H1 (cell line): ENCODE results near the gene POPDC2. TPM values are rescaled to one million over a fixed set of nuclear protein-coding genes. Genes with fewer than 3 reads are reported as not detected.

Experiments
- CTCF ChIA-PET: fragments of 300-600 bp; sonication (Branson Sonifier 250); formaldehyde crosslinking; loops from one replicate; lab custom pipeline; 2021; ENCODE audit not compliant: partially characterized antibody; lab: Charles Lee
- POLR2A ChIA-PET: fragments of 300-600 bp; sonication (Branson Sonifier 250); formaldehyde crosslinking; loops from one replicate; lab custom pipeline; 2021; ENCODE audit warnings: inconsistent platforms; ENCODE audit not compliant: partially characterized antibody; lab: Charles Lee
- DNase-seq, 2 experiments: peaks; one replicate each; pipeline versions ENCODE4 v3.0.0 to v3.0.0-alpha.2; 2010 to 2022; ENCODE audit warnings: low spot score in 2 of 2, low read depth in 1 of 2, mixed read lengths in 1 of 2
- FAIRE-seq: peaks from 2 replicates; lab custom pipeline; 2011; peaks lifted over from hg19 to GRCh38; lab: Jason Lieb, UNC
- H2AFZ ChIP-seq: 2 replicates; pipeline ENCODE4 v1.8.1; 2012; ENCODE audit warnings: low read length, inconsistent platforms
- H2AK5ac ChIP-seq: 2 replicates; pipeline ENCODE4 v1.6.1; 2013; ENCODE audit warnings: low read depth, low read length
- H2BK120ac ChIP-seq: replicated peaks from 2 replicates; pipeline ENCODE3; 2013; ENCODE audit warnings: low read depth, low read length, inconsistent platforms
- H2BK12ac ChIP-seq: 2 replicates; pipeline ENCODE4 v1.6.1; 2013; ENCODE audit warnings: low read depth, low read length
- H2BK15ac ChIP-seq: 2 replicates; pipeline ENCODE4 v1.6.1; 2013; ENCODE audit warnings: low read length
- H2BK20ac ChIP-seq: 2 replicates; pipeline ENCODE4 v1.6.1; 2013; ENCODE audit warnings: low read length
- H2BK5ac ChIP-seq: 2 replicates; pipeline ENCODE4 v1.6.1; 2013; ENCODE audit warnings: low read depth, low read length
- H3K14ac ChIP-seq: 2 replicates; pipeline ENCODE4 v1.6.1; 2013; ENCODE audit warnings: inconsistent platforms; ENCODE audit not compliant: insufficient read length
- H3K18ac ChIP-seq: 2 replicates; pipeline ENCODE4 v1.6.1; 2013; ENCODE audit warnings: low read length; ENCODE audit errors: extremely low read depth
- H3K23ac ChIP-seq: 2 replicates; pipeline ENCODE4 v1.6.1; 2013; ENCODE audit warnings: inconsistent platforms; ENCODE audit not compliant: insufficient read length
- H3K23me2 ChIP-seq: 2 replicates; pipeline ENCODE4 v1.6.1; 2013; ENCODE audit warnings: low read depth, low read length
- H3K27ac ChIP-seq: 2 replicates; pipeline ENCODE4 v1.6.1; 2011; ENCODE audit warnings: low read depth, low read length, inconsistent platforms
- H3K27me3 ChIP-seq, 4 experiments: replicated peaks in 1 of 4; 1 replicate in 1 of 4; 2 replicates in 3 of 4; pipeline versions ENCODE4 v1.6.1 to v1.8.1; 2011 to 2013; ENCODE audit warnings: low read length in 3 of 4, mild to moderate bottlenecking in 3 of 4, inconsistent platforms in 2 of 4, mixed read lengths in 2 of 4, moderate library complexity in 1 of 4; ENCODE audit not compliant: control insufficient read depth in 3 of 4, insufficient read depth in 3 of 4; ENCODE audit errors: extremely low read depth in 1 of 4
- H3K36me3 ChIP-seq, 4 experiments: 2 replicates each; pipeline versions ENCODE4 v1.6.1 to v1.8.1; 2011 to 2013; ENCODE audit warnings: mild to moderate bottlenecking in 4 of 4, low read length in 3 of 4, moderate library complexity in 2 of 4, control low read depth in 1 of 4, inconsistent platforms in 1 of 4; ENCODE audit not compliant: insufficient read depth in 4 of 4, control insufficient read depth in 2 of 4
- H3K4ac ChIP-seq: replicated peaks from 2 replicates; pipeline ENCODE3; 2013; ENCODE audit warnings: low read length, low read depth, mixed read lengths, inconsistent platforms; ENCODE audit not compliant: insufficient read length
- H3K4me1 ChIP-seq, 4 experiments: replicated peaks in 1 of 4; 1 replicate in 1 of 4; 2 replicates in 3 of 4; pipeline versions ENCODE4 v1.6.1 to v1.8.1; 2011 to 2013; ENCODE audit warnings: low read length in 3 of 4, inconsistent platforms in 2 of 4, mixed read lengths in 1 of 4; ENCODE audit not compliant: insufficient read depth in 4 of 4, control insufficient read depth in 3 of 4
- H3K4me2 ChIP-seq, 2 experiments: 2 replicates each; pipeline versions ENCODE4 v1.6.1 to v1.8.1; 2011 to 2013; ENCODE audit warnings: low read depth in 2 of 2, low read length in 2 of 2, control low read depth in 1 of 2, inconsistent platforms in 1 of 2, mild to moderate bottlenecking in 1 of 2; ENCODE audit not compliant: insufficient read depth in 1 of 2
- H3K4me3 ChIP-seq, 4 experiments: fragments of 200-600, 300-600 bp in 1 of 4; sonication (generic), shearing (Covaris generic), sonication (Bioruptor Twin) in 1 of 4; 2 replicates each; pipeline versions ENCODE4 v1.5.1 to v1.8.1; 2011 to 2016; ENCODE audit warnings: low read length in 4 of 4, low read depth in 3 of 4, control low read depth in 2 of 4, inconsistent platforms in 2 of 4, mild to moderate bottlenecking in 2 of 4, mixed read lengths in 1 of 4, moderate library complexity in 1 of 4; ENCODE audit not compliant: insufficient read depth in 2 of 4; ENCODE audit errors: extremely low read depth in 1 of 4
- H3K56ac ChIP-seq: replicated peaks from 2 replicates; pipeline ENCODE3; 2013; ENCODE audit warnings: low read depth, mild to moderate bottlenecking, mixed read lengths, low read length, inconsistent platforms; ENCODE audit not compliant: insufficient read length
- H3K79me1 ChIP-seq: 2 replicates; pipeline ENCODE4 v1.6.1; 2013; ENCODE audit warnings: low read depth, low read length, control low read depth
- H3K79me2 ChIP-seq, 2 experiments: 2 replicates each; pipeline versions ENCODE4 v1.6.1 to v1.8.1; 2012 to 2013; ENCODE audit warnings: low read length in 2 of 2, mild to moderate bottlenecking in 2 of 2, inconsistent platforms in 1 of 2; ENCODE audit not compliant: insufficient read depth in 2 of 2, control insufficient read depth in 1 of 2
- H3K9ac ChIP-seq, 4 experiments: replicated peaks in 1 of 4; 1 replicate in 1 of 4; 2 replicates in 3 of 4; pipeline versions ENCODE4 v1.6.1 to v1.8.1; 2011 to 2013; ENCODE audit warnings: low read depth in 3 of 4, low read length in 3 of 4, control low read depth in 2 of 4, mild to moderate bottlenecking in 2 of 4, moderate library complexity in 2 of 4, inconsistent platforms in 1 of 4; ENCODE audit errors: extremely low read depth in 1 of 4
- H3K9me3 ChIP-seq, 2 experiments: 2 replicates each; pipeline versions ENCODE4 v1.6.1 to v1.8.1; 2012 to 2013; ENCODE audit warnings: mild to moderate bottlenecking in 2 of 2, moderate library complexity in 2 of 2, control low read depth in 1 of 2, inconsistent platforms in 1 of 2, low read depth in 1 of 2, low read length in 1 of 2, mixed read lengths in 1 of 2; ENCODE audit not compliant: insufficient read depth in 2 of 2
- H4K20me1 ChIP-seq, 2 experiments: replicated peaks in 1 of 2; 2 replicates each; pipeline versions ENCODE3 to v1.8.1; 2011 to 2013; ENCODE audit warnings: inconsistent platforms in 2 of 2, low read length in 2 of 2, mild to moderate bottlenecking in 1 of 2; ENCODE audit not compliant: insufficient read depth in 2 of 2, control insufficient read depth in 1 of 2
- H4K5ac ChIP-seq: 2 replicates; pipeline ENCODE4 v1.6.1; 2013; ENCODE audit warnings: low read length, low read depth, mixed read lengths, inconsistent platforms; ENCODE audit not compliant: insufficient read length
- H4K8ac ChIP-seq: 2 replicates; pipeline ENCODE4 v1.8.0; 2013; ENCODE audit warnings: mild to moderate bottlenecking, moderate library complexity, low read length, inconsistent platforms; ENCODE audit not compliant: insufficient read depth; ENCODE audit errors: extremely low read depth
- H4K91ac ChIP-seq: replicated peaks from 2 replicates; pipeline ENCODE3; 2013; ENCODE audit warnings: low read length, mixed read lengths, inconsistent platforms; ENCODE audit not compliant: insufficient read length
- RAD21 ChIP-seq, 2 experiments: IDR thresholded peaks in 1 of 2; conservative IDR thresholded peaks in 1 of 2; 2 replicates each; pipeline ENCODE4 v1.6.1; 2011; ENCODE audit warnings: low read depth in 2 of 2, low read length in 2 of 2, improper control_type of control experiment in 1 of 2, inconsistent platforms in 1 of 2, mild to moderate bottlenecking in 1 of 2, moderate library complexity in 1 of 2
- WGBS, 2 experiments: shearing (Covaris generic) in 1 of 2; methylation state at CpG; one replicate each; pipeline versions ENCODE4 v1.1.6 to v1.1.7; 2013 to 2015; ENCODE audit warnings: low lambda C conversion rate in 2 of 2, mixed read lengths in 2 of 2, inconsistent platforms in 1 of 2, low coverage in 1 of 2, missing lambda C conversion rate in 1 of 2; ENCODE audit not compliant: insufficient replicate concordance in 2 of 2, insufficient coverage in 1 of 2, insufficient read length in 1 of 2; ENCODE audit errors: extremely low coverage in 1 of 2, missing lambda C conversion rate in 1 of 2; 5-methylcytosine and 5-hydroxymethylcytosine counted together
- polyA plus RNA-seq, 7 experiments: library from polyadenylated mRNA; depleted of rRNA in 3 of 7; stranded (reverse) in 5 of 7; unstranded in 2 of 7; fragments of >200 nt in 5 of 7; fragments of 200-250 nt in 2 of 7; gene quantifications; 1 replicate in 5 of 7; 2 replicates in 1 of 7; 4 replicates in 1 of 7; pipeline versions ENCODE4 v1.2.1 to v1.2.3, GENCODE V29; 2011 to 2013; ENCODE audit warnings: missing spikeins in 2 of 7, mixed read lengths in 2 of 7
- total RNA-seq: library from RNA; stranded (reverse); fragmentation: NEBNext Ultra II Directional; extraction: Animal tissue kit (Norgen Biotek cat#: 25700); gene quantifications from 2 replicates; pipeline ENCODE4 v1.2.1, GENCODE V29; 2021

POPDC2 gene
- total and polyA plus RNA-seq, 2 of the 8 experiments (the other 6 are each of a cell fraction or from before 2014, with no cell fraction given) = 0.65 to 1.1 TPM

DNA sequence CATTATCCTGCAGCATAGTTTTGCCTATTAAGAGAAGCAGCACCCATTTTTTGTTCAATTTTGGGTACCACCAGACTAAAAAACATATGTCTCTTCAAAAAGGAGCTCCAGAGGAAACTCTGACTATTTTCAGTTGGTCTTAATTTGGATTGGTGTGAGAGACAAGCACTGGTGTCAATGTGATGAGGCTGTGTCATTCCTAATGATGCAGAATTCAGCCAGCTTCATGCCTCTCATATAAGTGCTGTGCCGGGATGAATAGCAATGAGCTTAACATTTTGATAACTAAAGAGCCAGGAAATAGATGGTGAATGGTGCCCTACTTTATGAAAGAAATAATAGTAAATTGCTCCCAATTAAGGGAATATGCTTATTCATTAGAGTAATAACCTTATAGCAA, 15.9 kb downstream of the POPDC2 start:
- Histone ChIP-seq H4K5ac (no peak overlapping the region), H3K27me3 (no peaks in the 10 kb centered on the region), H3K4ac (no peak overlapping the region), H2BK120ac (no peak overlapping the region), H3K18ac (no peak overlapping the region), H2BK15ac (no peak overlapping the region), H4K8ac (no peak overlapping the region), H2BK5ac (no peak overlapping the region), H3K14ac (no peak overlapping the region), H2BK12ac (no peak overlapping the region), H3K27ac (no peak overlapping the region), H2AFZ (no peak overlapping the region), H3K4me3 (no peak overlapping the region), H3K4me1 (peaks cover 0 to 7% (median 2%) of the 10 kb centered on the region in 4 experiments; a peak in 3 of 7 replicates), H2BK20ac (no peak overlapping the region), H3K9me3 (no peaks in the 10 kb centered on the region), H4K91ac (no peak overlapping the region), H3K23me2 (no peaks in the 10 kb centered on the region), H3K79me1 (no peaks in the 10 kb centered on the region), H4K20me1 (no peaks in the 10 kb centered on the region), H3K23ac (no peak overlapping the region), H2AK5ac (no peak overlapping the region), H3K4me2 (no peak overlapping the region), H3K56ac (no peak overlapping the region), H3K36me3 (no peaks in the 10 kb centered on the region), H3K9ac (no peak overlapping the region), H3K79me2 (no peaks in the 10 kb centered on the region)
- FAIRE-seq (no peak), DNase-seq (no peak)
- 86% methylated on average over 1 of the region's 1 CpG; no CpG with 5 or more reads in 1 of the 2 experiments for WGBS, 2 experiments
- ChIA-PET CTCF (interaction anchor here (0.6 to 2.7 kb wide), 3 partner anchors 10 to 150 kb away, joined by 3 to 11 read pairs (median 3); no protein-coding TSS in a partner anchor), POLR2A (no interaction called here)
- no peak for TF ChIP-seq RAD21 (IDR thresholded peaks at IDR 0.05 in 1 of 2, conservative IDR thresholded peaks at IDR 0.05 in 1 of 2; ENCODE audit: low read depth in 2 of 2, low read length in 2 of 2)
